HG03469 (cell line): Measurements from ENCODE around the gene LUZP2.

Experiments
- ATAC-seq: cut with Tn5 transposase; IDR thresholded peaks from one replicate; pipeline ENCODE4 v1.9.1; 2021; ENCODE audit warnings: mild to moderate bottlenecking, moderate library complexity, moderate number of reproducible peaks; ENCODE audit not compliant: unreplicated experiment

LUZP2 gene

DNA sequence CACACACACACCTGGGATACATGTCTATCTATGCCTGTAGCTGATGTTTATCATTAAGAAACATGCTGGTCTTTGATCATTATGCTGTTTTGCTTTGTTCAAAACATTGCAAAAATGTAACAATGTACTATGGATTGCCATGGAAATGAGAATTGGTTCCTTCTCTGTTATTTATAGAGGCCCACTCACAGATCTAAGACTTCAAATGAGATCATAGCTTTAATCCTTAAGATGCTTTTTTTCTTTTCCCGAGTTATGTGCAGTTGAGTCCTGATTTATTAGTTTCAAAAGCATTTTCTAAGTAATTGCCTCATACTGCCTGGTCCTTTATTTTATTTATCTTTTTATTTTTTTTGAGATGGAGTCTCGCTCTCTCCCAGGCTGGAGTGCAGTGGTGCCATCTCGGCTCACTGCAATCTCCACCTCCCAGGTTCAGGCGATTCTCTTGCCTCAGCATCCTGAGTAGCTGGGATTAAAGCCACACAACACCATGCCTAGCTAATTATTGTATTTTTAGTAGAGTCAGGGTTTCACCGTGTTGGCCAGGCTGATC is 131.4 kb downstream of the LUZP2 start:
- ATAC-seq, result no peak

DNA sequence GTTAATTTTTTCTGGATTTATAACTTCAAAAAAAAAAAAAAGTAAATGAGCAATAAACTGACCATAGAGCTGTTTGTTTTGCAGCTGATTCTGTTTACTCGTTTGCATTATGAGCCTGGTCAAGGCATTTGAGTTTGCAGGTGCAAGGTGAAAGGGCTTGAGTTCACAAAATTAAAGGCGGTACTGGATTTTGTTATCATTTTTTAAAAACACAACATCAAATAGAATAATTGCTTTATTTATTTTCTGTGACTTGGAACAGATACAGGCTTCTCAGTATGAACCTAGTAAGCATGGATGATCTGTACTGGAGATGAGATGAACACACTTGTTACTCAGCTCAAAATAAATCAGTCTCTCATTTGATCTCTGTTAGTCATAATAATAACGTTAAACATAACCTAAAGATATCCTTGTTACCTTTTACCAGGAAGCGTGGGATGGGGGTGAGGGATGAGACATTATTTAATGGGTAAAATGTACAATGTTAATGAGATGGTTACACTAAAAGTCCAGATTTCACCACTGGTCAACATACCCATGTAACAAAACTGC is 137.8 kb downstream of the LUZP2 start:
- ATAC-seq, result no peak

DNA sequence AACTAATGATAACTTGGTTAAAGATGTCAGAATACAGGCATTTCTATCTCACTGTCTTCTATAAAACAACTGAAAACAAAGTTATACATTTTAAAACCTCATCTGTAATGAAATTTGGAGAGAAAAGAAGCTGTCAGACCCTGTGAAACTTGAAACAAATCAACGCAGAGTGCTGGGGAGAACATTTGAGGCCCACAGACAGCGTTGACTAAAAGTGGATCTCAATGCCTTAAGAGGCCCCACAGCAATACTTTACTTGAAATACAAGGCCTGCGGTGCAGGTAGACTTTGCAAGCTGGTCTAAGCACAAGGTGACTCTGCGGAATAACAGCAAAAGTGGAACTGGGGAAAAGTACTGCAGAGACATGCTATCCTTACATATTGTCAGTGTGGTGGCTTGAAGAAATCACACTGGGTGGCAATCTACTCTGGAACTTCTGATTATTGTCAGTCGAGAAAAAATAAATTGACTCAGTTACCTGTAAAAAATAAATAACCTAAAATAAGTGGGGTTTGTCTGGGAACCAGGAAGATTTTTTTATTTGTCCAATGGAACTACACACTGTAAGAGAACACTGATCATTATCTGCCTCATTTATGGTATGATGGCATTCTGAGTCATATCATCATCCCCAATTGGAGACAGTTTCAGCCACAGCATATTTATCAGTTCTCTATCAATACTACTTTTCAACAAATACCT is 138.9 kb downstream of the LUZP2 start:
- no peak for ATAC-seq

DNA sequence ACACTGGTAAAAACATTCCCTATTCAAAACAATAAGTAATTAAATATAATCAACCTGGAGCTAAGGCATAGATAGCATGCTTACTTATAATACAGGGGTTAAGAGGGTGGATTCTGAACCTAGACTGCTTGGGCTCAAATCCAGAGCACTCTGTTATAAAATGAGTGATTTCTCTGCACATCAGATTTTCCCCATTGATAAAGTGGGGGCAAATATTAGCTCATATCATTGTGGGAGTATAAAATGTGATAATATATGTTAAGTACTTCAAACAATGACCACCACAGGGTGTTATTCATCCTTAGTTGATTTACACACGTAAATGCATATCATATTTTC is 139.4 kb downstream of the LUZP2 start:
- ATAC-seq, result no peak

DNA sequence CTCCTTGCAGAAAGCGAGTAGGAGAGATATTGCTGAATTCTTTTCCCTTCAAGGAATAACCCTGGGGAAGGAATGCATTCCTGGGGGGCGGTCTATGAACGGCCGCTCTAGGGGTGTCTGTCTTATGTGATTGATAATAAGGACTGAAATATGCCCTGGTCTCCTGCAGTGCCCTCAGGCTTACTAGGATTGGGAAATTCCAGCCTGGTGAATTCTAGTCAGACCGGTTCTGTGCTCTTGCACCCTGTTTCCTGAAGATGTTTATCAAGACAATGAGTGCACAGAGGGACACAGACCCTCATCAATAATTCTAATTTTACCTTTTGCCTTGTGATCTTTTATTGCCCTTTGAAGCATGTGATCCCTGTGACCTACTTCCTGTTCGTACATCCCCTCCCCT is 140.7 kb downstream of the LUZP2 start:
- ATAC-seq, result no peak

DNA sequence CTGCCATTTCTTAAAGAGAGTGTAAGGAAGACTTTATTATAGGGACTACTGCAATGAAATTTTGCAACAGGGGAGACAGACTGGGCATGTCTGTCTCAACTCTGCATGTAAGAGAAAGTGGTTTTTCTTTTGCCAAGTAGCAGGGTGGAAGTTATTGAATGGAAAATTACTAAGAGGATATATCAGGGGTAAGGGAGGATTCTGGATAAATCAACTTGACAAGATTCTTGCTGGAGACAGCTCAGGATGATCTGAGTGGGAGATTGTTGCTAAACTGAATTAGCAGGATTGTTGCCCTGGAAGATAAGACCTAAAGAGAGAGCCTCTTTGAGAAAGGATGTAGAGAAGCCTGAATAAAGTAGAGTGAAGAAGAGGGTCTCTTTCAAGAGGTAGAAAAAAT is 145.8 kb downstream of the LUZP2 start:
- ATAC-seq, result no peak

DNA sequence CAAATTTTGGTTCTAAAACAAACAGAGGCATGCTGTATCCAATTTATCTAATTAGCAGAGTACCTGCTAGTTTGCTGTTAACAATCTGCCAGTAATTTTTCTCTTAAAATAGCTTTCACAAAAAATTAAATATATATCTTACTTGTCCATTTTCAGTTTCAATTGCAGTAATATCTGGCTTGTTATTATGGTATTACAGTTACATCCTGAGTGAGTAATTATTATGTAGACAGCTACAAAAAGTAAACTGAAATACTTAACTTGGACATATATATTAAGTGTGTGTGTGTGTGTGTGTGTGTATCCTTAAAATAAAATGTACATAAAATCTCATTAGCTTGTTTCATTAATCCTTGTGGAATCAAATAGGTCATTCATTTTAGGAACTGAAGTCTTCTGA is 148.7 kb downstream of the LUZP2 start:
- no peak for ATAC-seq

DNA sequence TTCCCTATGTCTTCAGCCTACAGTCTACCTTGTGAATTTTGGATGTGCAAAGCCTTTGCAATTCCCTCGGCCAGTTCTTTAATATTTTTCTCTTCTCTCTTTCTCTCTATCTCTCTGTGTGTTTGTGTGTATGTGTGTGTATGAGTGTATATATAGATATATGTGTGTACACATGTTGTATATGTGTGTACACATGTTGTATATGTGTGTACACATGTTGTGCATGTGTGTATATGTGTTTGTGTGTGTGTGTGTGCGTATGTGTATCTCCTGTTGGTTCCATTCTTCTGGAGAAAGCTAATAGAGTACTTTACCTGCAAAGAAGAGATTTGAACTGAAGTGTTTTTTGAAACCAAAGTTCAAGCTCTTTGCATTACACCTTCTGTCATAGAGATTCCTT is 155.0 kb downstream of the LUZP2 start:
- ATAC-seq, result no peak

DNA sequence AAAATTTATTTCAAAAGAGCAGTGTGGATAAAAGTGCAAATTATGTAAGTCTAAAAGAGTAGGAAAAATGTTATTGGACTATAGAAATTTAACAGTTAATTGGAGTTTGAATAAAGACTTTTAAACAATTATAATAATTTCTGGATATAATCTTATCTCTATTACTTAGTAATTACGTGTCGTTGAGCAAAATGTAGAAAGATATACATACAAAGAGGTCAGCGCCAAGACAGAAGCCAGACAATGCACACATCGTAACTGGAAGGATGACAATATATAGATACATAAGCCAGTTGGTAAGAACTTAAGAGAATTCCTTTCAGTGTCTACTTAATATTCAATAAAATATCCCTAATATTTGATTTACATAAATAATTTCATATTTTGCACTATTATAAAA is 157.0 kb downstream of the LUZP2 start:
- no peak for ATAC-seq

DNA sequence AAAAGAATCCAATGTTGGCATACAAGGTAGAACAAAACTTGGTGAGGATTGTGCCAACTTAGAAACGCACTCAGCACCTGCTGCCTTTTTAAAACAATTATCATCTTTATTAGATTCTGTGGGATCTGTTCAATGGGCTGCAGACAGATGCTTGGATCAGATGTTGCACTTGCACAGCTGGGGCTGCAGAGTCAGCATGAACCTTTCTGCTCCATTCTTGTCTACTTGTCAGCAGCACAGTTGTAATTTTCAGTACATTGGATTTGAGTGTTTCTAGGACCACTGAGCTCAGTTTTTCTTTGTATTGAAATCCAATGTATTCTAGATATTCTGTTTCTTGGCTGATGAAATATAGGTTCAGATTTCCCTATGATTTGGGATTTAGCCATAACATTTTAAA is 164.5 kb downstream of the LUZP2 start:
- no peak for ATAC-seq

DNA sequence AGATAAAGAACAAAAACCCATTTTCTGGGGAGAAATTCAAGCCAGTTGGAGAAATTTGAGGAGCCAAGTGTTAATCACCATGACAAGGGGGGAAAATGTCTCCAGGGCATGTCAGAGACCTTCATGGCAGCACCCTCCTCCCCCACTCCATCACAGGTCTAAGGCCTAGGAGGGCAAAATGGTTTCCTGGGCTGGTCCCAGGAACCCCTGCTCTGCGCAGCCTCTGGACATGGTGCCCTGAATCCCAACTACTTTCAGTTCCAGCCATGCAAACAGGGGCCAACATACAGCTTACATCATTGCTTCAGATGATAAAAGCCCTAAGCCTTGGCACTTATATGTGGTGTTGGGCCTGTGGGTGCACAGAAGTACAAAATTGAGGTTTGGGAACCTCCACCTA is 167.5 kb downstream of the LUZP2 start:
- ATAC-seq, result no peak

DNA sequence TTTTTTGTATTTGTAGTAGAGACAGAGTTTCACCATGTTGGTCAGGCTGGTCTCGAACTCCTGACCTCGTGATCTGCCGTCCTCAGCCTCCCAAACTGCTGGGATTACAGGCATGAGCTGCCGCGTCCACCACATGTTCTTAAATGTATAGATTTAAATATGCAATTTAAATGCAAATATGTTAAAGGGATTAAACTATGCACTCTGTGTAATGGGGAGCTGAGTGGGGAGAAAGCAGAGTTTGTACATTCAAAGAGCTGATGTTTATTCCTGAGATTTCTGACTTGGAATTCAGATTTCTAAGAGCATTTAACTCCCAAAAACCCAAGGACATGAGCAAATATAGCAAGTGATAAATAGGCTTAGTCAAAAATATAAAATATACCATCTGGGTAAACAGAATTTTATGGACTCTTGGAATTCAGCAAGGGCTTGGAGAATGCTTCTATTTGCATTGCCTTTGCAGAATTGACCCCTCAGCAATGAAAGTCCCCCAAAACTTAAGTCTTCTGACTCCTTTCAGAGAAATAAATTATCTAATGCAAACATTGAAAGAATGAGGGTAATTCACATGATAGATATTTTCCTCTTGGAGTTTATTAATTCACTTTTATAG is 170.6 kb downstream of the LUZP2 start:
- no peak for ATAC-seq

DNA sequence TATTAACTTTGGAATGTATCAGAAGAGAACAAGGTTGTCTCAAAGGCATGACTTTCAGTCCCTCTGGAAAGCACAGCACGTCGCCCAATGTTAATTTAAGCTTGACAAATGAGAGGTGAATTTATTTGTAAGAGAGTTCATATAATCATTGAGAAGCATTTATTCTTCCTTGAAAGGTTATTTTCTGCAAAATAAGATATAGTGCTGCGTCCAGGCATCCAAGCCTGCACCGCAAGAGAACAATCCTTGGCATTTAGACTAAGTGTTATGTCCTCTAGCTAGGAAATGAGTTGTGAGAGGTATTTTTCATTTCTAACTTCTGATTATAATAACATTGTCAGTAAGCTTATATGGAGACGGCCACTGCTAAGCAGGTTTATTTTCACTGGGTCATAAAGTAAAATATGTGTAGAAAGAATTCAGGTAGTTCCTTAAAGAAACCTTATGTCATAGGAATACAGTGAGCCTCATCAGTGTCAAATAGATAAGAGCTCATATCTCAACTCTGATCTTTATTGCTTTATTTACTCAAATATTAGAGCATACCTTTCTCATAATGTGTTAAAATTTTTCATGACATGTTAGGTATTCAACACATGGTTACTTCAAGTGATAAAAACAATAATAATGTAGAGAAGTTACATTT is 182.0 kb downstream of the LUZP2 start:
- ATAC-seq, result no peak

DNA sequence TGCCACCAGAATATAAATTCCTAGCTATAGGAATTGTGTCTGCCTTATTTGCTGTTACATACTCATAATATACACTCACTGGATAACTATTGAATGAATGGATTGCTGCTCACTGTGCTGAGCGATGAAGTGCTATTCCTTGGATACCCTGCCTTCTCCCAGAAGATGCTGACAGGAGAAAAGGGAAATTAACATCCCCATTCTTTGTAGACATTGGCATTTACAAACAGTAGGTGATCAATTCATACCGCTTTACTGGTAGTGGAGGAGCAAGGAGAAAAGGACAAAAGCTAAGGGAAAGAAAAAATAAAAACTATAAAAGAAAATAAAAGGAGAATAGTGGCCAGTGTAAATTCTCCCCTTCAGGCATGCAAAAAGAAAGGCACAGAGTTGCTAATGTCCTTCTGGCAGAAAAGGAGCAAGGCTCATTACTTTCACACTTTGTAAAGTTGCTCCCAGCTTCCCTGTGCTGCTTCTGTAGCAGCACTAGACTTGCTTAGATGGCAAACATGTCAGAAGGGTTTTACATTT is 183.0 kb downstream of the LUZP2 start:
- no peak for ATAC-seq

DNA sequence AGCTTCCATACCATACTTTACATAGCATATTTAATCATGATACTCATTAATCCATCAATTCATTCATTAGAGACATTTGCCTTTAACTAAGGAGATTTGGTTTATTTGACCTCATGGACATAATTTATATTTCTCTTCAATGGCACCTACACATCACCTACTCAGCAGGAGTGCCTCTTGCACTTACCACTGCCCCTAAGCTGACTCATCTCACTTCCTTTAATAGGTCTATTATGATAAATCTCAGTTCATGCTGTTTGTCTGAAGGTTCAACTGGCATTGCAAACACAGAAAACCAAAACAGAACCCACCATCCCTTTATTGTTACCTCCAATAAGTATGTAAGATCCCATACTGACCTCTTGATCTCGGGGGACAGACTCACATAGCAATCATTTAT is 186.7 kb downstream of the LUZP2 start:
- no peak for ATAC-seq

DNA sequence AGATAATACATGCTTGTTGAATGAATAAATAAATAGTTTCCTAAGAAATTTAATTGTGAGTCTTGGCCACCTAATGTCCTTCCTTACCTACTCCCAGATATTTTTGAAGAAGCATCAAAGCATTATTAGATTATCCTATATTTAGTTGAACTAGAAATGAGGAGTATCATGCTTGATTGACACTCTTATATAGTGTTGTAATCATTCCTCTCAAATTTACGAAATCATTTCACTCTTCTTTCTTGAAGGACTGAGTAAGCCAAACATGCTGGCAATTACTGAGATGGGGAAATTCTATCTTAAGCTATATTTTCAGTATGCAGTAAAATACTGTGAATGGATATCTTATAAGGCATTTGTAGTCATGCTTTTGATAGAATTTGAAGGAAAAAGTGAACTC is 189.0 kb downstream of the LUZP2 start:
- no peak for ATAC-seq

DNA sequence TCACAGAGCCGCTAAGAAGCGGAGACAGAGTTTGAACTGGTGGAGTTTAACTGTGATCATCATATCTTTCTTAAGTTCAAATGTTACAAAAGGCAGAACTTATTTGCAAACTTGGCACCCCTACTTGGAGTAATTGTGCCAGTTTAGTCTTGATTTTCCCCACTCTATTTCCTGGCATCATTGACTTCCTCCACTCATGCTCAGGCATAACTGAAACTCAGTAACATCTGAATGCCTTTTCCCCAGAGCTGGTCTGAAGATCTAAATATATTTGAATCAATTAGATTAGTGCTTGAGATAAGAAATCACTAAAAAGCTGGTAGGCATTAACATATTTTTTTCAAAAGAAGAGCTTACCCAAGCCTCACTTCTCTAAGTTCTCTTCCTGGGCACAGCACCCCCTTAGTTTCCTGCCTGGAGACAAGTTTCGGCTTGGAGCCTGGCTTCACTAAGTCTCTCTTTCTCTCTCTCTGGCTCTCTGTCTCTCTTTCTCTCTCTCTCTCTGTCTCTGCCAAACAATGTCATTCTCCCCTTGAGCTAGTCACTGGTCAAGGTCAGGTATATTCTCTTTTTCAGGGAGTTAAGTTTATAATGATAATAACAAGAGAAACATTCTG is 190.8 kb downstream of the LUZP2 start:
- no peak for ATAC-seq

DNA sequence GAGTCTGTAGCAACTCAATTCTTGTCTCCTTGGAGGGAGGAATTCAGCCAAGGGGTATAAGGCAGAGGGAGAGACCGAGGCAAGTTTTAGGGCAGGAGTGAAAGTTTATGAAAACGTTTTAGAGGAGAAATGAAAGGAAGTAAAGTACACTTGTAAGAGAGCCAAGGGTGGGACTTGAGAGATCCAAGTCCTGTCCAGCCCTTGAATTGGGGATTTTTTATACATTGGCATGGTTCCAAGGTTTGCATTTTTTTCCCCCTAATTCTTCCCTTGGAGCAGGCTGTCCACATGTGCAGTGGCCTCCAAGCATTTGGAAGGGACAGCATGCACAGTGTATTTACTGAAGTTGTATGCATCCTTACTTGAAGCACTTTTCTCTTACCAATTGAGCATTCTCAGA is 192.1 kb downstream of the LUZP2 start:
- no peak for ATAC-seq

DNA sequence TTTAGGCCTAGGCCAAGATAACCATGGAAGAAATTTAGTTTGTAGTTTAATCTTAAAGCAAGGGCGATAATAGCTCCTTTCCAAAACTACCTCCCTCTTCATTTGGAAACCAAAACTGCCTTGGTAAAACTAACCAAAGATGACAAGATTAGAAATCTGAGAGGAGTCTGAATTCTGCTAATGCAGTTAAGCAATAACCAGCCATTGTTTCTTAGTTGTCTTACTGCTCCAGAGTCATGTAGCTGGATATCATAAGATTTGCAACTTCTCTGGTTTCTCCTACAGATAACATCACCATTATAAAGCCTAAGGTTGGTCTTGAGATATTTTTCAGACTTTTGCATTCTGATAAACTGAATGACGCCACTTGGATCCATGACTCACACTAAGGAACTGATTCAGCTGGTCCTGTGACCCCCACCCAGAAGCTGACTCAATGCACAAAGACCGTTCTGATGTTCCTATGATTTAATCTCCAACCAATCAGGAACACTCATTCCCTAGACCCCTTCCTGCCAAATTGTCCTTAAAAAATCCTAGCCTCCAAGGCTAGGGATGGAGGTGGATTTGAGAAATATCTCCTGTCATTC is 200.8 kb downstream of the LUZP2 start:
- ATAC-seq, result no peak

DNA sequence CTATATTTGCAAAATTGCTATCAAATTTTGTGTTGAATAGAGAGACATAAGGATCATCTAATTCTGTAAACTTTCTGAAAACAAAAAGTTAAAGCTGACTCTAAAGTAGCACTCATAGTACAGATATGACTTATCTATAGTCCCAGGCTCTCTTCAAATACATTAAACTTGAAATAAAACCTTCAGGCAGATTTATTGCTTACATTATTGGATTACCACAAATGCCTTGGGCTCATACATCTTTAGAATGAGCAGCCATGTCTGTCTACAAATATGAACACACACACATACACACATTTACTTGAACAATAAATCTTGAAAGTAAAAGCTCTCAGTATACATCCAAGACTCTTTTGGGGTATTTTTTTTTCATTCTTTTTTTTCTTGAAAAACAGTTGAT is 207.9 kb downstream of the LUZP2 start:
- ATAC-seq, result no peak

DNA sequence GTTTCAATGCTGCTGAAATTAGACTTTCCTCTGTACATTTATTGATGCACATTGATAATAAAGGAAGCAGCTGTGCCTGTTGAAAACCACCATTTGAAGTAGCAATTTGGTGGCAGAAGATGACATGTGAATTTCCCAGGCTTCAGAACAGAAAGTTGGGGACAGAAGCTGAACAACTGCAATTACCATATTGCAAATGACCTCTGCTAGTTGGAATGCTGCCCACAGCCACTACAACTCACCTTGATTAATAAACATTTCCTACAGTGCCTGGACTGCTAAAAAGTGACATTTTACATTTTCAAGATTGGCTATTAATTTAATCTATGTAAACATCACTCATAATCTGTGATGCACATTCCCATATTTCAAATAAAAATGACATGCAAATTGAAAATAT is 208.6 kb downstream of the LUZP2 start:
- no peak for ATAC-seq
